RPMI7951 (cell line): Measurements from ENCODE around the gene CHKA. TPM values are rescaled to one million over a fixed set of nuclear protein-coding genes. Genes with fewer than 3 reads are reported as not detected.
"Not testable (repeated sequence)": the region's sequence is repeated elsewhere in the genome, so short reads cannot be mapped to it uniquely, and the experiment has no call there.

Experiments used
- DNase-seq: peaks from one replicate; pipeline ENCODE4 v3.0.0-alpha.2; 2012; ENCODE audit warnings: low read depth
- total RNA-seq: library from RNA; depleted of rRNA; stranded (reverse); fragments of >200 nt; shearing (Covaris generic); gene quantifications from 2 replicates; pipeline ENCODE4 v1.2.3, GENCODE V29; 2014

CHKA gene
- total RNA-seq, 1 experiment from 2014 or later, result 18.7 TPM

DNA sequence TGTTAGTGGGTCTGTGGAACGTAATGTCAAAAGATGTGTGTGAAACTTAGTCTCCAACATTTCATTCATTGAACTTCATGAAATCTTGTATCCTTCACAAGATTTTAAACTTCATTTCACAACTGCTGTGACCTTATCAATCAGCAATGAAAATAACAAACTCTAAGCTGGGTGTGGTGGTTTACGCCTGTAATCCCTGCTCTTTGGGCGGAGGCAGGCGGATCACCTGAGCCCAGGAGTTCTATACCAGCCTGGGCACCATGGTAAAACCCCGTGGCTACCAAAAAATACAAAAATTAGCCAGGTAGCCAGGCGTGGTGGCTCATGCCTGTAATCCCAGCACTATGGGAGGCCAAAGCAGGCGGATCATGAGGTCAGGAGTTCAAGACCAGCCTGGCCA lies 5.1 kb downstream of the CHKA start:
- DNase-seq, result no peak

DNA sequence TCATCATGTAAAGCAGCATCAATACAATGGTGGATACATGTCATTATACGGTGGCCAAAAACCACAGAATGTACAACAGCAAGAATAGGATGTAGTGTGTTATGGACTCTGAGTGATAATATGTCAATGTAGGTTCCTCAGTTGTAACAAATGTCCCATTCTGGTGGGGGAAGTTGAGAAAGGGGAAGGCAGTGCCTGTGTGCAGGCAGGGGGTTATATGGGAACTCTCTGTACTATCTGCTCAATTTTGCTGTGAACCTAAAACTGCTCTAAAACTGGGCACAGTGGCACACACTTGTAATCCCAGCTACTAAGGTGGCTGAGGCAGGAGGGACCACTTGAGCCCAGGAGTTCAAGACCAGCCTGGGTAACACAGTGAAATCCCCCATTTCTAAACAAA lies 5.9 kb downstream of the CHKA start:
- no peak for DNase-seq

DNA sequence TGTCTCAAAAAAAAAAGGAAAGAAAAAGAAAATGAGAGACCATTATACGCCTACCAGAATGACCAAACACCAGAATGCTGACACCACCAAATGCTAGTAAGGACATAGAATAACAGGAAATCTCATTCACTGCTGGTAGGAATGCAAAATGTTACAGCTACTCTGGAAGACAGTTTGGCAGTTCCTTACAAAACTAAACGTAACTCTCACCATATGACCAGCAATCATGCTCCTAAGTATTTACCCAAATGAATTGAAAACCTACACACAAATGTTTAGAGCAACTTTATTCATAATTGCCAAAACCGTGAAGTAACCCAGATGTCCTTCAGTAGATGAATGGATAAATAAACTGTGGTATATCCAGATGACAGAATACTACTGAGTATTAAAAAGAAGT lies 7.2 kb downstream of the CHKA start:
- no peak for DNase-seq

DNA sequence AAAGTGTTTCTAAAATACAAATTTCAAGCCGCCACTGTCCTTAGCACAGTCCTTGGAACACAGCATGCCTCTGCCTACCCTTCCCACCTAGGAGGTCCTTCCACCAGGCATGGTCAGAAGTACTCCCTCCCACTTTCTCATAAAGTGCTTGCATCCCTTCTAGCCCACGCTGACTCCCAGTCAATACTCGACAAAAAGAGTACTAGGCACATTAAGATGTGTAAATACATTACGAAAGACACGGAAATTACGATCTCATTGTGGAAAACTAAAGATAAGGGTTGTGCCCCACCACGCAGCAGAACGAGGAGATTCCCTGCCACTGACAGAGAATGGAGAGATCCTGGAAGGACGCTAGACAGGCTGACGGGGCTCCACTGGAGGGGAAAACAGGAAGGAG lies 13.5 kb downstream of the CHKA start:
- no peak for DNase-seq

DNA sequence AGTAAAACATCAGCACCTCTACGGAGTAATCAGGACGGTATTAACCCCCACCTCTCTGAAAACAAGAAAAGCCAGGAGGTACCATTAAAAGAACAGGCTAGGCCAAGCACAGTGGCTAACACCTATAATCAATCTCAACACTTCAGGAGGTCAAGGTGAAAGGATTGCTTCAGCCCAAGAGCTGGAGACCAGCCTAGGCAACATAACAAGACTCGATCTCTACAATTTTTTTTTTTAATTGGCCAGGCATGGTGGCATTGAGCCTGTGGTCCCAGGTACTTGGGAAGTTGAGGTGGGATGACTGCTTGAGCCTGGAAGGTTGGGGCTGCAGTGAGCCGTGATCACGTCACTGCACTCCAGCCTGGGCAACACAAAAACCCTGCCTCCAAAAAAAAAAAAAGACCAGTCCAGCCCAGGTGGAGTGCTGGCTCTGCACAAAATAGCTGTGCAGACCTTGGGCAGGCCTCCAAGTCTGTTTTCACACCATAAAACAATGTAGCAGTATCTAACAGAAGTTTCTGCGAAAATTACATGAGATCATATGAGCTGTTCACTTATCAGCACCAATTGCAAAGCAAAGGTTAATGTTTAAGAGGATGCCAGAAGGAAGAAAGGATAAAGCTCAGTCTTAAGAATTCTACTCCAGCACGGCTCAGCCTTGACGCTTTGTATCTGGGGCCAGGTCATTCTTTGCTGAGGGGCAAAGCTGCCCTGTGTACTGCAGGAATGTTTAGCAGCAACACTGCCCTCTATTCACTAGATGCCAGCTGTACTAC lies 14.8 kb downstream of the CHKA start:
- DNase-seq, result no peak

DNA sequence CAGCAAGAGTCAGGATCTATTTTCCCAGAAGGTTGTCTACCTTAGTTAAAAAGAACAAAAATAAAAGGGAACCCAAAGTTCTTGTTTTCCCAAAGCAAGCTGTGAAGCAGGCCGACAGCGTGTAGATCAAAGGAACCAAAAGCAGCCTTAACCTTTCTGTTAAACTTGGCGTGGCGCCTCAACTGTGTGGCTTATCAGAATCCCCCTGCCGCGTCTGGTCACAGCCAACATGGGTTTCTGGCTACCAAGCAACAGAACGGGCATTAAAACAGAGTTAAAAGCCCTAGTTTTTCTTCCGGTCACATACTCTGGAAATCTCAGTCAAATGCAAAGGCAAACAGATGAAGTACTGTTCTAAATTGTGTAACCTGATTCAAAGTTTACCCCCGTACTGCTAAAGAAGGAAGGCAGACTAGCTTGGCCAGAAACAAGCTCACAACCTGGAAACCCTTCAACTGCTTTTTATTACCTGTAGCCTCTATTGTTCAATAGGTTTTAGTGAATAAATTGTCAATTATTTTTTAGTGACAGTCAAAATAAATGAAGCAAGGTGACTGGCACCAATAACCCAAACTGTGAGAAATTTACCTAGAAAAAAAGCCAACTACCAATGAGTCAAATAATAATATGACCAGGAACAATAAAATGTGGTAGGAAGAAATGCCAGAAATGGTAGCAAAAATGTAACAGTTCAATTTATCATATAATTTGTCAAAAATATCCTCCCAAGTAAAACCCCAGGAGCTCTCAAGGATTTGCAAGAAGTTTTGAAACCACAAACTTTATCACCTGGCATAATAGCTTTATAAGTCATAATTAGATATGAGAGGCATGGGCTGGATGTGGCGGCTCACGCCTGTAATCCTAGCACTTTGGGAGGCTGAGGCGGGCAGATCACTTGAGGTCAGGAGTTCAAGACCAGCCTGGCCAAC lies 21.4 kb downstream of the CHKA start:
- DNase-seq, result peak; percentile 58

DNA sequence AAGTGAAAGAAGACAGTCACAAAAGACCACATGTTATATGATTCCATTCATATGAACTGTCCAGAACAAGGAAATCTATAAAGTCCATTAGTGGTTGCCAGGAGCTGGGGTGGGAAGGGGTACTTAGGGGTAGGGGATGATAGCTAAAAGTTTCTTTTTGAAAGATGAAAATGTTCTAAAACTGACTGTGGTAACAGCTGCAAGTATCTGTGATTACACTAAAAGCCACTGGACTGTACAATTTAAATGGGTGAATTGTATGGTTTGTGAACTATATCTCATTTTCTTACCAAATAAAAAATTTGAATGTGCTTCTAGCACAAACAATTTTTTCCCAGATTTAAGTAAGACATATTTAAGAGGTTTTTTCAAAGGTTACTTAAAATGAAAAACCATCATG lies 22.1 kb downstream of the CHKA start:
- no peak for DNase-seq

DNA sequence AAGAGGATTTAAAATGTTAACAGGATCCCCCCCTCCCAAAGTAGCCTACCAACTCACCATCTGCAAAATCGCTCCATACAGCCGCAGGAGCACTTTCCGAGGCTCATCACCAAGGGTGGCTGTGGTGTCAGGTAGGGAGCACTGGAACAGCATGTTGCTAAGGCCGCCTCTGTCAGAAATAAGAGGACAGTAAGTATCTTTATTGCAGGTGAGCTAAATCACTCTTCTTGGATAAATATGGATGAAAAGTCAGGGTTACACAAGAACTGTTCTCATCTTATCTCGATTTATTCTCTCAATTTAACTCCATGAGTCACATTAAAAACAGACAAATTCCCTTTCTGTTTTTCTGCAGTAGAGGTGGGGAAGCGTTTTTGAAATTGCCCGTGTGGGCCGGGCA lies 24.2 kb downstream of the CHKA start:
- no peak for DNase-seq

DNA sequence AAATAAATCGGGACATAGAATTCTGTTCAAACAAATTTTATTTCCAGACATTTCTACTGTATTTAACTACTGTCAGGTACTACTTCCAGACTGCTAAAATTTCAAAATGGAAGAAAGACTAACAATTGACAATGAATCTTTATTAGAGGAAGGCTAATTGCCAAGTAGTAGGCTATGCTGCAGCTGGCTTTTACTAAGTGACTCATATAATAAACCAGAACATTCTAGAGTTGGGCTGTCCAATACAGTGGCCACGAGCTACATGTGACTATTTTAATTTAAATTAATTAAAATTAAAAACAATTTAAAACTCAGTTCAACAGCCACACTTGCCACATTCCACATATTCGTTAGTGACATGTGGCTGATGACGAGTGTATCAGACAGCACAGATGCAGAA lies 27.6 kb downstream of the CHKA start:
- no peak for DNase-seq

DNA sequence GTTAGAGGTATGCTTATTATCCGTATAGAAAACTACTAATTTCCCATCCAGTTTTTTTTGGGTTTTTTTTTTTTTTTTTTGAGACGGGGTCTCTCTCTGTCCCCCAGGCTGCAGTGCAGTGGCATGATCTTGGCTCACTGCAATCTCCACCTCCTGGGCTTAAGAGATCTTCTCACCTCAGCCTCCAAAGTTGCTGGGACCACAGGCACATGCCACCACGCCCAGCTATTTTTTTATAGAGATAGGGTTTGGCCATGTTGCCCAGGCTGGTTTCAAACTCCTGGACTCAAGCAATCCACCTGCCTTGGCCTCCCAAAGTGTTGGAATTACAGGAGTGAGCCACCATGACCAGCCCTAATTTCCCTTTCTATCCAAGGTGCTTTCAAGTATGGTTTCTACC lies 28.2 kb downstream of the CHKA start:
- not testable (repeated sequence) for DNase-seq

DNA sequence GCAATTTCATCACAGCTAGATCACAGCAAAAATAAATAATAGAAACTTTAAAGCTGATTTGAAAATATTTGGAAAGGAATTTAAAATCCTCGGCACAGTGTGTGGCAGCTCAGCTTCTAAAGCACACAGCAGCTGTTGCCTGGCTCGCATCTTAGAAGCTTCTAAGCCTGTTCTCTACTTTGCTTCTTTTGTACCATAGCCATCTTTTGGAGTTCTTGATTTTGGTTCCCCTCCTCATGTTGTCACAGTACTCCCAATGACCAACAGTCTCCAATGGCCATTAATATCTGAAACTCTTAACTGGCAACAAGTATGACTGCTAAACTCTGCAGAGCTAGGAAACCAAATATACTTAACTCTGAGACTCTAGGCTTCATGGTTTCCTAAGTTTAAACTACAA lies 28.8 kb downstream of the CHKA start:
- no peak for DNase-seq

DNA sequence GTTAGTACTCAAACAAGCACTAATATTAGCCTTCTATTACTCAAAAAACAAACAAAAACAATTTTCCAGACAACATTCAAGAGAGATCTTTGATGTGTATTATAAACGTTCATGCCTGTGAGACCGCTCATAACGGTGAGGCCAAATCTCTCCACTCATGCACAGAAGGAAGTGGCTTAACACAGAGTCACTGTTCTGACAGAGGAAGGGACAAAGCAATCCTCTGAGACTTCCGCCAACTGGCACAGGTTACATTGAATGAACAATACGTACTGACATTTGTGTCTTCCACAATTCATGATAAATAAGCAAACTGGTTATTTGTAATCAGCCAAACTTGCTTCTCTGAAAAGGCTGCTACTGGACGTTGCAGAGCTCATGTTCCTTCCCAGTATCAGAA lies 30.5 kb downstream of the CHKA start:
- DNase-seq, result no peak

DNA sequence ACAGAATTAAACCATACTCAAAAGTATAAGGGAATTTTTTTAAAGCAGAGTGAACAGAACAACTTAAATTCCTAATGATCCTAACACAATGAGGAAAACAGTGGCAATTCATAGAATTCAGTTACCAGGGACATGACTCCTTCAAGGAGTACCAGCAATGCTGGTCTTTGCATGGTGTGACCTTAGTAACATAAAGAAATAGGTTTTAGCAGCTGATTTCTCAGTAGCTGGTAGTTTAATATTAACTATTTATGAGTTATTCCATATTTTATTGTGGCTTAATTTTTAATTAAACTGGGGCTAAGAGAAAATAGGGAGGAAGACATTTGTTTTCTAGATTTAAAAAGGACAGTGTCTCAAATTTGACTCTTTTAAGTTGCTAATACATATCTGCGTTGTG lies 30.9 kb downstream of the CHKA start:
- no peak for DNase-seq

DNA sequence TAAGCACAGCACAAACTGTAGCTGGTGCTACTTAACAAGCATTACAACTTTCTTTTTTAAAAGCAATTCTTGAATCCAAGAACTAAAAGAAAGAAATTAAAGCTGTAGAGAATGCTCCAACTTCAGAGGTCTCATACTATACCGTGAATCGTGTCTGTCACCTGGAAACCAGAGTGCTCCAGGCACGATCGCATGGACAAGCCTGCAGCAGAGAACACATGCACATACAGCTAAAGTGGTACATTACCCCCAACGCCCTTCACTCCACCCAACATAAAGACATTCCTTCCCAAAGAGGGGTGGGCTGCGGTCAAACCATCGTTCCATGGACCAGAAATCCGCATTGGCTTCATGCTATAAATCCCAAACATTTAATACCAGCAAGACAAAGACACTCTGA lies 31.5 kb downstream of the CHKA start:
- no peak for DNase-seq

DNA sequence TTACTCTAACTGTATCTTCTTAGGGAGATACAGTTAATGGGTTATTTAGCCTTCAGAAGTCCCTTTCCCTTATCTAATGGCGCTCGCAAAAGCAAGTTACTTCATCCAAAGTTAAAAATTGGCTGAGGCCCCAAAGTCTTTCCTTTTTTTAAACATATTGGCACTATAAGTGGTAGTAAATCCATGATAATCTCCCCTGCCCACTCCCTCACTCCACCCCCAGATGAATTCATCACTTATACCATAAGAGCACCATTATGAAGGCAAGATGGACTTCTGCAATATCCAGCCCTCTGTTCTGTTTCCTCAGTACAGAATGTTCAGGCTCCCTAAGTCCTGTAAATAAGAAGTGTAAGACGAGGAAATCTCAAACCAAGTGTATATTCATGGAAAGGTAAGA lies 37.7 kb downstream of the CHKA start:
- DNase-seq, result no peak

DNA sequence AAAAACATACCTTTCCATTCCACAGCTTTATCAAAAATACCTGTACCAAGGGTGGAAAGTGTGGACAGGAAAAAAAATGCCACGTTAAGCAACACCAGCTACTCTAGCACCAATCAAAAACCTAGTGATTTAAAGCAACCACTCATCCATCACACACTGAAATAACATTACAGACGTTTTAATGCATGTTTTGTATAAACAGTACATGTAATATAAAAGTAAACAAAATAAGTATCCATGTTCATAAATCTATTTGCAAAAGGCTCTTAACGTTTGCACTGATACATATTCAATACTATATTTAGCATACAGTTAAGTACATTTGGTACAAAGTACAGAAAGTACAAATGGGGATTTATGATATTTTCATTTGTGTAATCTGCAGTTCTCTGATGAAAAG lies 38.7 kb downstream of the CHKA start:
- no peak for DNase-seq

DNA sequence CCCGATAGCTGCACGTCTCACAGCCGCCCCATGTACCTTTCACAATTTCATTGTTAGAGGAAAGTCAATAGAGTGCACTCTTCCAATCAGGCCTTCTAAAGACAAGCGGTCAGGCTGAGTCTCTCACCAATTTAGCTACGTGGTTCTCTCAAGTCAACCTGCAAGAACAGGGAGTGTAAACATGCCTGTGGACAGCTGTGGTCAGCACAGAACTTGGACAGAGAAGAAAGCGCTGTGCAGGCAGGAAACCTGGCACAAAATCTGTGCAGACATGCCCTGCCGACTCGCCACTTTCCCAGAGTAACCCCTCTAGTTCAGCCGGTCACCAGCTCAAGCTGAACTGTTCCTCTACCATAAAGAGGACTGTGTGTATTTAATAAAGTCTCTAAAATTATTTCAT lies 39.5 kb downstream of the CHKA start:
- no peak for DNase-seq

DNA sequence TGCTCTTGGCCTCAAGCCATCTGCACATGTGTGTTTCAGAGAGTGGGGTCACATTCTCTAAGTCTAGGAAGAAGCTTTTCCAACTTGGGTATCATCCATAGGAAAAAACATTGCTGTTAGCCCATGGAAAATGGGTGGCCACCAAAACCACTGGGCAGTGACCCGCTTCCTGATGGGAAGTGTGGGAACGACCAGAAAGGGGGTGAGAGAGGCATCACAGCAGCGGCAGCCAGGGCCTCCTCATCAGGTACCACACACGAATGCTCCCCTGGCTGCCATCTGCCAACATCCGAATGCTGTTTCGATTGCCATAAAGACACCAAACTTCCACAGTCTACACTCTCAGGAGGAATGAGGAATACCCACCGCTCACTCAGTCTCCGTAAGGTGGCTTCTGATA lies 40.3 kb downstream of the CHKA start:
- DNase-seq, result no peak

DNA sequence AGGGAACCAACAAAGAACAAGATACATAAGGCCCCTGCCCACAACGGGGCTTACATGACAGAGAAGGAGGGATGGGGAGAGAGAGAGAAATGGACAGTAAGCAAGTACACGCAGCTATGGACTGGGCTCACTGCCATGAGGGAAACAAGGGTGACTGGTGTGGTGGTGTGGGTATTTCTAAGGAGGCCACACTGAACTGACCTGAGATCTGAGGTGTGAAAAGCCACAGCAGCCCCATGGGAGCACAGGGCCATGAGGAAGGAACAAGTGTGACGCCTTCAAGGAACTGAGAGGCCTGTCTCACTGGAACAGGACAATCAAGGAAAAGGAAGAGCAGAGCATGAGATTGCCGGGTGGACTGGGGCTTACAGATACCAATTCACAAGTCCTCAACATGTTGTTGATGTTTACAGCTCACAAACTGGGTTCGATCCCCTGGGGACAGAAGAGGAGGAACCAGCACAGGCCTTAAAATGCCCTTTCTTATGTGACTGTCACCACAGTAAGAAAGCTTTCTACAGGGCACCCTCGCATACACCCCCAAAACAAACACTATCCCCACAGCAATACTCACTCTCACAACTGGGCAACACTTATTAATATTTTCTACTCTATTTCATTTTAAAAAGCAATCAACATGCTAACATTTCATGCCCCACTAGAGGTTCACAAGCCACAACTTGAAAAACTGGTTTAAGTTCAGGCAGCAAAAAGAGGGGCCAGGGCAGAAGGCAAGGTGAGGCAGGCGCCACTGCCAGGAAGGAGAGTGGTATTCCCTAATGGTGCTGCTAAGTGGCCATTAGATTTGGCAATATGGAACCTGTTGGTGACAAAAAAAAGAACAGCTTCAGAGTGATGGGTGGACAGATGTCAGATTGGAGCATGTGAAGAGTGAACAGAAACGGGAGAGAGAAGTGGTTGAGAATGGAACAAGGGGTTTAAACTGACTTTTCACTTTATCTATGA lies 43.3 kb downstream of the CHKA start:
- DNase-seq, result no peak

DNA sequence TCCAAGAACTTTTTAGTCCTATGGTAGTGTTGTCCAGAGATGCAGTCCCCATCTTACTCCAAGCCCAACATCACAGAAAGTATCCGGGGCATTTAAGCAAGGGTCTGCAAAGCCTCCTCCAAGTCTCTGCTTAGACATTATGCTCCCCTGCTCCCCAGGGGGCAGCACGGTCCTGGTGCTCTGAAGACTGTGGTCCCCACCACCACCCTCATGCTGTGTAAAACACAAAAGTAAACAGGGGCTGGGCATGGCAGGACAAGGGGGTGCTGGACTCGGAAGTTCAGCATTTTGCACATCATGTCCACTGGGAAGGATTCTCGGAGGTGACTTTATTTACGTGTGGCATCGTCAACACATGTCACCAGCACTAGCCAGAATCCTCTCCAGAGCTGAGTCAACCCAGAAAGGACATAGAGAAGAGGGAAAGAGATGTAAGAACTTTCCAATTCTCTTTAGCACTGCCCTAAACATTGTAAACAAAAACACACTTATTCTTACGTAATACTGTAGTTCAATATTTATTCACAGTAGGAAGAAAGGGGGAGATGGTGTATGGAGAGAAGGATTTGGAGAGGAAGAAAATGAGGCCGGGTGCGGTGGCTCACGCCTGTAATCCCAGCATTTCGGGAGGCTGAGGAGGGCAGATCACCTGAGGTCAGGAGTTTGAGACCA lies 44.7 kb downstream of the CHKA start:
- DNase-seq, result no peak

DNA sequence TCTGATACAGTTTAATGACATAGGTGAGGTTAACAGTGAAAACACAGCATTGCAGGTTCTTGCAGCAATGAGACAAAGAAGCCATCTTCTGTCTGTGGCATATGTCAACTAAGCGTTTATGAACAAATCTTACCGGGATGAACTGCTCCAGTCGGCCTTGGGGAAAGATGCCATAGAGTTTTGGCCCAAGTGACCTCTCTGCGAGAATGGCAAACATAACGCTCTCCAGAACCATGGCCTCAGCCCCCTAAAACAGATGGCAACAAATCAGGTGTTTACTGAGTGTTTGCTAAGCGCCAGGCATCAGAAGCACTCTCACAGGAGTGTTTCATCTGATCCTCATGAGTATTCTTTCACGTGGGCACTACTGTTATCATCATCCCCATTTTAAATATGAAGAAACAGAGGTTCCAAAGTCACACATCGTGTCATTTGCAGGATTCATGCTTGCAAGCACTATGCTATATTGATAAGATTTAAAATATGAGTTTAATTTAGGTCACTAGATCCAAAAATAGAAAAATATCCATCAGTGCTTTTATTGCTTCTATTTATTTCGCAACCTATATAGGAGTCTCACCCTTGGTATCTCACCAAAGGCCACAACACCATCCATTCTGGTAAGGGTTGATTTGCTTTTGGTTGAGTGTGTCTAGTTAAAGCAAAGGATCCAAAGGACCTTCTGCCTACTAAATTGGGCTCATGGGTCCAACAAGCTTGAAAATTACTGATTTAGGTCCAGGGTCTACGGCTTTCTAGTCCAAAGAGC lies 46.4 kb downstream of the CHKA start:
- DNase-seq, result no peak
